CD4-positive, alpha-beta T cell treated with Interleukin-1 beta for 1 hour (primary cell): ENCODE data around the gene TMSB10.

Experiments used
- DNase-seq, 2 donors: peaks; one replicate each; pipeline ENCODE4 v3.0.0-alpha.2; 2020 to 2022

The TMSB10 gene

GRCh38 chr2:84940831-84941412, 35.5 kb downstream of the TMSB10 start:
- no peak for DNase-seq

DNA sequence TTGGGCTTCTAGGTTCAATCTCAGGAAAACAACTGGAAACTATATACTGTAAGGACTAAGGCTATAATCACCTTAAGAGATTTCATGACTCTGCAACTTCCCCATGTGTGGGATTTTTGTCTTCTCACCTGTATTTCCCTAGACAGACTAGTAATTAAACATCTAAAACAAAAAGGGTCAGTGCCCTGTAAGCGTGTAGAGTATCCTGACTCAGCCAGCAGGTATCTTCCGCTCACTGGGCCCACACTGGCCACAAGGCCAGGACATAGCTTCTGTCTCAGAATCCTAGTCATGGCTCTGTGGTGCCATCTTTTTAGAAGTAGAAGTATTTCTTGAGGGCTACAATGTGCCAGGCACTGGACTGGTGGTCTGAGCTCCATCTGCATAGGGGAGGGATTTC, 36.7 kb downstream of the TMSB10 start:
- DNase-seq, result no peak

- no peak for DNase-seq
Measured at GRCh38 chr2:84942964-84943421, 37.5 kb downstream of the TMSB10 start.

GRCh38 chr2:84944295-84944909, 38.9 kb downstream of the TMSB10 start:
- DNase-seq, result no peak

- DNase-seq, result peak in 1 of 2 donors; percentile 43
Measured at GRCh38 chr2:84945838-84946203, 40.4 kb downstream of the TMSB10 start.

GRCh38 chr2:84946204-84947009, 41.0 kb downstream of the TMSB10 start:
- DNase-seq, result peak; percentile 52 to 54

DNA sequence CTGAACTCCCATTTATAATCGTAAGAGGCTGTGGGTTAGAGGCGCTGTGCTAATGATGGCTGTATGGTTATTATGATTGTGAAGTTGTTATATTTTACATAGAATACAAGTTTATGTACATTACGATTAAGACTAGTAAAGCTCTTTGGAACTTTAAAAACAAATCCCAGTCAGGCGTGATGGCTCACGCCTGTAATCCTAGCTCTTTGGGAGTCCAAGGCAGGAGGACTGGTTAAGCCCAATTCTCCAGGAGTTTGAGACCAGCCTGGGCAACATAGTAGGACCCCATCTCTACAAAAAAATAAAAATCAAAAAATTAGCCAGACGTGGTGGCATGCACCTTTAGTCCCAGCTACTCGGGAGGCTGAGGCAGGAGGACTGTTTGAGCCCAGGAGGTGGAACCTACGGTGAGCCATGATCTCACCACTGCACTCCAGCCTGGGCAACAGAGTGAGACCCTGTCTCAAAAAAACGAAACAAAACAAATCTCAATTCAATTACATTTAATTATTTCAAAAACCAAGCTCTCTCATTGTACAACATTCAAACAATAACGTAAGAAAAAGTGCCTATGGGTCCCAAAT, 41.6 kb downstream of the TMSB10 start:
- DNase-seq, result no peak

- DNase-seq, result no peak
Measured at GRCh38 chr2:84953535-84953934, 48.1 kb downstream of the TMSB10 start.

- no peak for DNase-seq
Measured at GRCh38 chr2:84954329-84954728, 48.9 kb downstream of the TMSB10 start.
